Hypothalamus (tissue), 51 donors: ENCODE results near the gene CENPC.
"Not testable (repeated sequence)": the region's sequence is repeated elsewhere in the genome, so short reads cannot be mapped to it uniquely, and the experiment has no call there.

Experiments used
- DNase-seq, 51 donors: peaks; one replicate each; lab custom pipeline; 2025; lab: John Stamatoyannopoulos, UW

The CENPC gene

GRCh38 chr4:67545199-67546003, at the start of gene CENPC:
Gene CENPC (minus strand): TSS chr4:67545503. CDS start chr4:67545355, 148 bp downstream.
- DNase-seq, result peak; percentile 43 to 98 (median 93)

- no peak for DNase-seq
These were observed 48.5 kb upstream of the CENPC start for GRCh38 chr4:67593741-67594175.

GRCh38 chr4:67587156-67587555, 41.9 kb upstream of the CENPC start:
- DNase-seq, result no peak

GRCh38 chr4:67584496-67584895, 39.2 kb upstream of the CENPC start:
- DNase-seq, result no peak

- DNase-seq, result no peak
These were observed 36.6 kb upstream of the CENPC start for GRCh38 chr4:67581913-67582312.

- DNase-seq, result no peak
These were observed 36.0 kb upstream of the CENPC start for GRCh38 chr4:67581208-67581857.

- DNase-seq, result no peak
These were observed 35.3 kb upstream of the CENPC start for GRCh38 chr4:67580577-67580976.

- DNase-seq, result no peak
These were observed 31.2 kb upstream of the CENPC start for GRCh38 chr4:67576538-67576937.

GRCh38 chr4:67576059-67576466, 30.8 kb upstream of the CENPC start:
- DNase-seq, result no peak

GRCh38 chr4:67575232-67576058, 30.1 kb upstream of the CENPC start:
- DNase-seq, result no peak

- no peak for DNase-seq
These were observed 27.9 kb upstream of the CENPC start for GRCh38 chr4:67573193-67573592.

GRCh38 chr4:67571975-67572374, 26.7 kb upstream of the CENPC start:
- DNase-seq, result no peak

GRCh38 chr4:67570537-67570936, 25.2 kb upstream of the CENPC start:
- DNase-seq, result no peak

GRCh38 chr4:67568820-67569219, 23.5 kb upstream of the CENPC start:
- no peak for DNase-seq

- no peak for DNase-seq
These were observed 21.0 kb upstream of the CENPC start for GRCh38 chr4:67566335-67566734.

GRCh38 chr4:67565284-67565683, 20.0 kb upstream of the CENPC start:
- DNase-seq, result no peak

GRCh38 chr4:67558493-67558892, 13.2 kb upstream of the CENPC start, which contains the start of gene STAP1:
Gene STAP1 (plus strand): TSS chr4:67558727. CDS start chr4:67558810, 83 bp downstream.
- no peak for DNase-seq

GRCh38 chr4:67556436-67556835, 11.1 kb upstream of the CENPC start:
- no peak for DNase-seq

- DNase-seq, result no peak
These were observed 10.1 kb upstream of the CENPC start for GRCh38 chr4:67555447-67555846.

- DNase-seq, result no peak
These were observed 8.8 kb upstream of the CENPC start for GRCh38 chr4:67554096-67554495.

- not testable (repeated sequence) for DNase-seq
These were observed 7.0 kb upstream of the CENPC start for GRCh38 chr4:67552146-67552792.
